OCI-LY1 (cell line): ENCODE measurements around the gene SPOCK1.

Source experiments
- H2AFZ ChIP-seq: fragments of 200-600 bp; sonication (generic), shearing (Covaris generic); 2 replicates; pipeline ENCODE4 v1.6.0; 2014; ENCODE audit warnings: antibody characterized with exemption, mild to moderate bottlenecking, low read length
- H3F3A ChIP-seq: fragments of 200-600 bp; sonication (generic), shearing (Covaris generic); 2 replicates; pipeline ENCODE4 v1.6.0; 2014; ENCODE audit warnings: mild to moderate bottlenecking, antibody characterized with exemption, low read length, moderate library complexity; ENCODE audit not compliant: insufficient read depth
- H3K27ac ChIP-seq: fragments of 200-600 bp; sonication (generic); 2 replicates; pipeline ENCODE4 v1.5.1; 2014; ENCODE audit warnings: low read length, mixed run types, mild to moderate bottlenecking, low read depth; ENCODE audit not compliant: poor library complexity, severe bottlenecking
- H3K27me3 ChIP-seq: fragments of 200-600 bp; sonication (generic); 2 replicates; pipeline ENCODE4 v1.6.0; 2014; ENCODE audit warnings: antibody characterized with exemption, mild to moderate bottlenecking, low read length, moderate library complexity; ENCODE audit not compliant: insufficient read depth
- H3K36me3 ChIP-seq: fragments of 200-600 bp; sonication (generic); 2 replicates; pipeline ENCODE4 v1.6.1; 2014; ENCODE audit warnings: mild to moderate bottlenecking, antibody characterized with exemption, low read length, moderate library complexity, mixed read lengths; ENCODE audit not compliant: insufficient read depth
- H3K4me1 ChIP-seq: fragments of 200-600 bp; sonication (generic); 2 replicates; pipeline ENCODE4 v1.5.1; 2014; ENCODE audit warnings: mild to moderate bottlenecking, low read length, moderate library complexity; ENCODE audit not compliant: insufficient read depth, severe bottlenecking
- H3K4me2 ChIP-seq: fragments of 200-600 bp; sonication (generic), shearing (Covaris generic); 2 replicates; pipeline ENCODE4 v1.6.1; 2014; ENCODE audit warnings: low read length
- H3K4me3 ChIP-seq: fragments of 200-600 bp; sonication (generic); 2 replicates; pipeline ENCODE4 v1.5.1; 2014; ENCODE audit warnings: low read length, low read depth, mild to moderate bottlenecking, mixed read lengths; ENCODE audit not compliant: poor library complexity, severe bottlenecking
- H3K79me2 ChIP-seq: fragments of 200-600 bp; shearing (Covaris generic); 2 replicates; pipeline ENCODE4 v1.6.1; 2016; ENCODE audit warnings: mixed run types, low read length, mixed read lengths; ENCODE audit not compliant: insufficient read depth
- H3K9ac ChIP-seq: fragments of 200-600 bp; sonication (generic), shearing (Covaris generic); 2 replicates; pipeline ENCODE4 v1.6.1; 2014; ENCODE audit warnings: mild to moderate bottlenecking, low read length, mixed read lengths
- H3K9me2 ChIP-seq: fragments of 200-600 bp; sonication (generic), shearing (Covaris generic); 2 replicates; pipeline ENCODE4 v1.6.1; 2014; ENCODE audit warnings: low read depth, mild to moderate bottlenecking, low read length, mixed read lengths
- H3K9me3 ChIP-seq: fragments of 200-600 bp; shearing (Covaris generic); 2 replicates; pipeline ENCODE4 v1.6.1; 2014; ENCODE audit warnings: low read length, mixed read lengths
- H4K20me1 ChIP-seq: fragments of 200-600 bp; sonication (generic), shearing (Covaris generic); 2 replicates; pipeline ENCODE4 v1.6.0; 2016; ENCODE audit warnings: mild to moderate bottlenecking, low read length; ENCODE audit not compliant: insufficient read depth
- EZH2 ChIP-seq: fragments of 200-600 bp; sonication (generic), shearing (Covaris generic); IDR thresholded peaks from 2 replicates; pipeline ENCODE4 v1.8.0; 2017; ENCODE audit warnings: borderline replicate concordance, mixed run types, mild to moderate bottlenecking, antibody characterized with exemption, low read length, moderate library complexity, mixed read lengths
- TF ChIP-seq, protein P1 (sequence below): fragments of 200-600 bp; sonication (generic), shearing (Covaris generic); IDR thresholded peaks from 2 replicates; pipeline ENCODE4 v1.5.1; 2017; ENCODE audit warnings: mild to moderate bottlenecking, antibody characterized with exemption, low read length, moderate library complexity, mixed read lengths

Gene SPOCK1

GRCh38 chr5:137272831-137273230, 226.3 kb downstream of the SPOCK1 start:
- Histone ChIP-seq H3K9ac (no peak overlapping the region), H3K4me1 (no peaks in the 10 kb centered on the region), H3K4me2 (no peak overlapping the region), H3F3A (no peaks in the 10 kb centered on the region), H4K20me1 (no peaks in the 10 kb centered on the region), H3K4me3 (no peak overlapping the region), H3K9me2 (no peaks in the 10 kb centered on the region), H3K27ac (no peak overlapping the region), H3K27me3 (no peaks in the 10 kb centered on the region), H3K9me3 (no peaks in the 10 kb centered on the region), H3K36me3 (no peaks in the 10 kb centered on the region), H2AFZ (no peak overlapping the region), H3K79me2 (no peaks in the 10 kb centered on the region)
- TF ChIP-seq EZH2, result no peak
- TF ChIP-seq, protein P1, sequence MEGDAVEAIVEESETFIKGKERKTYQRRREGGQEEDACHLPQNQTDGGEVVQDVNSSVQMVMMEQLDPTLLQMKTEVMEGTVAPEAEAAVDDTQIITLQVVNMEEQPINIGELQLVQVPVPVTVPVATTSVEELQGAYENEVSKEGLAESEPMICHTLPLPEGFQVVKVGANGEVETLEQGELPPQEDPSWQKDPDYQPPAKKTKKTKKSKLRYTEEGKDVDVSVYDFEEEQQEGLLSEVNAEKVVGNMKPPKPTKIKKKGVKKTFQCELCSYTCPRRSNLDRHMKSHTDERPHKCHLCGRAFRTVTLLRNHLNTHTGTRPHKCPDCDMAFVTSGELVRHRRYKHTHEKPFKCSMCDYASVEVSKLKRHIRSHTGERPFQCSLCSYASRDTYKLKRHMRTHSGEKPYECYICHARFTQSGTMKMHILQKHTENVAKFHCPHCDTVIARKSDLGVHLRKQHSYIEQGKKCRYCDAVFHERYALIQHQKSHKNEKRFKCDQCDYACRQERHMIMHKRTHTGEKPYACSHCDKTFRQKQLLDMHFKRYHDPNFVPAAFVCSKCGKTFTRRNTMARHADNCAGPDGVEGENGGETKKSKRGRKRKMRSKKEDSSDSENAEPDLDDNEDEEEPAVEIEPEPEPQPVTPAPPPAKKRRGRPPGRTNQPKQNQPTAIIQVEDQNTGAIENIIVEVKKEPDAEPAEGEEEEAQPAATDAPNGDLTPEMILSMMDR, result no peak

GRCh38 chr5:137269946-137270345, 229.2 kb downstream of the SPOCK1 start:
- H3K9ac ChIP-seq, result no peak overlapping the region
- H3K27me3 ChIP-seq, result no peaks in the 10 kb centered on the region
- H3K4me1 ChIP-seq, result no peaks in the 10 kb centered on the region
- H3K4me2 ChIP-seq, result no peak overlapping the region
- H3K9me2 ChIP-seq, result no peaks in the 10 kb centered on the region
- no peaks in the 10 kb centered on the region for H3F3A ChIP-seq
- no peak overlapping the region for H2AFZ ChIP-seq
- H3K27ac ChIP-seq, result no peak overlapping the region
- no peaks in the 10 kb centered on the region for H4K20me1 ChIP-seq
- H3K9me3 ChIP-seq, result no peaks in the 10 kb centered on the region
- no peaks in the 10 kb centered on the region for H3K36me3 ChIP-seq
- no peak overlapping the region for H3K4me3 ChIP-seq
- TF ChIP-seq EZH2, result no peak
- TF ChIP-seq, protein P1, result no peak
- H3K79me2 ChIP-seq, result no peaks in the 10 kb centered on the region

- no peak for TF ChIP-seq EZH2
- TF ChIP-seq, protein P1, result no peak
- Histone ChIP-seq H3K27me3 (no peaks in the 10 kb centered on the region), H3F3A (no peaks in the 10 kb centered on the region), H3K4me2 (no peak overlapping the region), H3K4me1 (no peaks in the 10 kb centered on the region), H3K9me3 (no peaks in the 10 kb centered on the region), H4K20me1 (no peaks in the 10 kb centered on the region), H3K27ac (no peak overlapping the region), H2AFZ (no peak overlapping the region), H3K4me3 (no peak overlapping the region), H3K9me2 (no peaks in the 10 kb centered on the region), H3K79me2 (no peaks in the 10 kb centered on the region), H3K9ac (no peak overlapping the region), H3K36me3 (no peaks in the 10 kb centered on the region)
Observed at GRCh38 chr5:137269274-137269673, 229.9 kb downstream of the SPOCK1 start.
